GM18507 (cell line): Measurements from ENCODE around the gene PTPRT.

ENCODE experiments used
- DNase-seq: peaks from one replicate; pipeline ENCODE4 v3.0.0; 2011; ENCODE audit warnings: low read depth; ENCODE audit not compliant: insufficient read length; ENCODE audit errors: extremely low spot score
- FAIRE-seq: peaks from 2 replicates; lab custom pipeline; 2011; peaks lifted over from hg19 to GRCh38; lab: Jason Lieb, UNC

Gene PTPRT

GRCh38 chr20:42474646-42475045 lies 715.1 kb downstream of the PTPRT start:
- DNase-seq (no peak), FAIRE-seq (no peak)

- FAIRE-seq (no peak), DNase-seq (no peak)
Measured at GRCh38 chr20:42472198-42472597, 717.5 kb downstream of the PTPRT start.

- FAIRE-seq (peak; percentile 56), DNase-seq (no peak)
Measured at GRCh38 chr20:42461965-42462593, 727.6 kb downstream of the PTPRT start.

GRCh38 chr20:42461291-42461690 lies 728.4 kb downstream of the PTPRT start:
- FAIRE-seq (no peak), DNase-seq (no peak)

GRCh38 chr20:42447270-42447669 lies 742.4 kb downstream of the PTPRT start:
- DNase-seq (no peak), FAIRE-seq (no peak)

- DNase-seq (no peak), FAIRE-seq (no peak)
Measured at GRCh38 chr20:42444799-42445198, 744.9 kb downstream of the PTPRT start.

GRCh38 chr20:42443200-42443599 lies 746.5 kb downstream of the PTPRT start:
- FAIRE-seq = no peak

GRCh38 chr20:42442716-42443115 lies 747.0 kb downstream of the PTPRT start:
- DNase-seq (no peak), FAIRE-seq (no peak)

More at GRCh38 chr20:42443200-42443599, 746.5 kb downstream of the PTPRT start:
- no peak for DNase-seq

- DNase-seq = no peak
- no peak for FAIRE-seq
Measured at GRCh38 chr20:42441864-42442331, 747.8 kb downstream of the PTPRT start.

- DNase-seq (no peak), FAIRE-seq (no peak)
Measured at GRCh38 chr20:42441196-42441863, 748.4 kb downstream of the PTPRT start.

GRCh38 chr20:42435230-42435629 lies 754.5 kb downstream of the PTPRT start:
- DNase-seq (peak; percentile 11), FAIRE-seq (peak; percentile 80)

GRCh38 chr20:42432496-42433334 lies 757.0 kb downstream of the PTPRT start:
- DNase-seq = no peak
- no peak for FAIRE-seq

GRCh38 chr20:42430598-42430997 lies 759.1 kb downstream of the PTPRT start:
- no peak for DNase-seq
- FAIRE-seq = no peak

GRCh38 chr20:42429761-42430458 lies 759.8 kb downstream of the PTPRT start:
- DNase-seq = no peak

GRCh38 chr20:42419814-42420532 lies 769.7 kb downstream of the PTPRT start:
- FAIRE-seq (no peak), DNase-seq (no peak)

More at GRCh38 chr20:42429761-42430458, 759.8 kb downstream of the PTPRT start:
- FAIRE-seq = no peak

- FAIRE-seq = no peak
Measured at GRCh38 chr20:42406826-42407225, 782.9 kb downstream of the PTPRT start.

GRCh38 chr20:42402455-42402854 lies 787.3 kb downstream of the PTPRT start:
- DNase-seq (no peak), FAIRE-seq (no peak)

More at GRCh38 chr20:42406826-42407225, 782.9 kb downstream of the PTPRT start:
- DNase-seq = no peak

- DNase-seq = no peak
- FAIRE-seq = no peak
Measured at GRCh38 chr20:42401613-42402012, 788.1 kb downstream of the PTPRT start.

GRCh38 chr20:42399802-42400201 lies 789.9 kb downstream of the PTPRT start:
- FAIRE-seq (no peak), DNase-seq (no peak)
